OCI-LY7 (cell line): ENCODE measurements around the gene RNF166.

Source experiments
- CTCF ChIP-seq: fragments of 200-600 bp; sonication (generic); conservative IDR thresholded peaks from 2 replicates; pipeline ENCODE4 v1.5.1; 2014; ENCODE audit warnings: mild to moderate bottlenecking, antibody characterized with exemption, low read length, moderate library complexity, mixed read lengths
- EZH2phosphoT487 ChIP-seq: fragments of 200-600 bp; sonication (generic); IDR thresholded peaks from 2 replicates; pipeline ENCODE4 v1.6.1; 2018; ENCODE audit warnings: low read depth, borderline replicate concordance, mild to moderate bottlenecking, mixed run types, antibody characterized with exemption, low read length, moderate library complexity, mixed read lengths

DNA sequence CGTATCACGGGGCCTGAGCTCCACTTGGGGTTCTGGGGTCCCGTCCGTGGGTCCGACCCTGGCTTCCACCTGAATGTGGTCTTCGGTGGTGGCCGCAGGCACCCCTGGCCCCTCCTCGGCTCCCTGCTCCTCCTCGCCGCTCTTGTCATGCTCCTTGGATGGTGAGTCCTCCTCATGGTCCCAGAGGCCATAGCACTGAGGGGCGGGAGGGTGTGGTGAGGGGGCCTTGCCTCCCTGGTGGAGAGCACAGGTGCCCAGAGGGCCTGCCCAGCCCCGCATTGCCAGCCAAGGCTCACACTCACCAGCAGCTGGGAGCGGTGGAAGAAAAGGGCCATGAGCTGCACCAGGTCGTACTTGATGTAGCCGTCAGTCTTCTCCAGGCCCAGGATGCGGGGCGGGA lies 15.0 kb upstream of the RNF166 start:
- TF ChIP-seq CTCF (no peak), EZH2phosphoT487 (no peak)
